SK-N-SH (cell line): Measurements from ENCODE around the gene ZNF335. TPM values are rescaled to one million over a fixed set of nuclear protein-coding genes. Genes with fewer than 3 reads are reported as not detected.

ENCODE experiments used
- CTCF ChIA-PET: fragments of 300-600, 350-600 bp; formaldehyde crosslinking; extraction: SDS; loops from one replicate; lab custom pipeline; 2021; lab: Yijun Ruan, JAX
- POLR2A ChIA-PET: fragments of 350-600 bp; sonication (Branson Sonifier 250); formaldehyde crosslinking; extraction: SDS; loops from one replicate; lab custom pipeline; 2020; ENCODE audit warnings: antibody characterized with exemption, inconsistent platforms; lab: Yijun Ruan, JAX
- DNase-seq: peaks from one replicate; pipeline ENCODE4 v3.0.0; 2012
- H2AFZ ChIP-seq: fragments of 200-600 bp; sonication (generic); 2 replicates; pipeline ENCODE4 v1.8.1; 2016; ENCODE audit warnings: antibody characterized with exemption, mild to moderate bottlenecking, low read depth
- H3F3A ChIP-seq: fragments of 200-600 bp; sonication (generic); replicated peaks from 2 replicates; pipeline ENCODE3; 2016; ENCODE audit warnings: antibody characterized with exemption, mild to moderate bottlenecking; ENCODE audit not compliant: insufficient read depth
- H3K27ac ChIP-seq, 2 experiments: fragments of 200-500 bp in 1 of 2; fragments of 200-600 bp in 1 of 2; sonication (Bioruptor generic) in 1 of 2; sonication (generic), shearing (Covaris generic) in 1 of 2; 2 replicates each; pipeline versions ENCODE4 v1.5.1 to v1.6.1; 2014 to 2016; ENCODE audit warnings: low read depth in 2 of 2, inconsistent platforms in 1 of 2, low read length in 1 of 2, mild to moderate bottlenecking in 1 of 2, mixed read lengths in 1 of 2
- H3K27me3 ChIP-seq: fragments of 200-600 bp; sonication (generic), shearing (Covaris generic); 2 replicates; pipeline ENCODE4 v1.6.1; 2016; ENCODE audit warnings: mixed run types; ENCODE audit not compliant: insufficient read depth
- H3K36me3 ChIP-seq, 2 experiments: fragments of 200-500 bp in 1 of 2; fragments of 200-600 bp in 1 of 2; sonication (Bioruptor generic) in 1 of 2; sonication (generic) in 1 of 2; replicated peaks in 1 of 2; 2 replicates each; pipeline versions ENCODE3 to v1.5.1; 2014 to 2016; ENCODE audit warnings: low read length in 1 of 2, mild to moderate bottlenecking in 1 of 2; ENCODE audit not compliant: insufficient read depth in 2 of 2, control insufficient read depth in 1 of 2
- H3K4me1 ChIP-seq, 2 experiments: fragments of 200-500 bp in 1 of 2; fragments of 200-600 bp in 1 of 2; sonication (Bioruptor generic) in 1 of 2; sonication (generic), shearing (Covaris generic) in 1 of 2; 2 replicates each; pipeline versions ENCODE4 v1.5.1 to v1.6.1; 2014 to 2016; ENCODE audit warnings: low read depth in 1 of 2, low read length in 1 of 2, mixed run types in 1 of 2; ENCODE audit not compliant: insufficient read depth in 2 of 2, control insufficient read depth in 1 of 2
- H3K4me2 ChIP-seq: fragments of 200-600 bp; sonication (generic), shearing (Covaris generic); 2 replicates; pipeline ENCODE4 v1.6.1; 2017; ENCODE audit warnings: mixed run types
- H3K4me3 ChIP-seq, 2 experiments: fragments of 200-500 bp in 1 of 2; fragments of 200-600 bp in 1 of 2; sonication (Bioruptor generic) in 1 of 2; sonication (generic), shearing (Covaris generic) in 1 of 2; 2 replicates each; pipeline versions ENCODE4 v1.5.1 to v1.8.1; 2014 to 2016; ENCODE audit warnings: low read depth in 2 of 2, inconsistent platforms in 1 of 2, low read length in 1 of 2, mild to moderate bottlenecking in 1 of 2, mixed read lengths in 1 of 2, moderate library complexity in 1 of 2
- H3K79me2 ChIP-seq: fragments of 200-600 bp; sonication (generic); 2 replicates; pipeline ENCODE4 v1.8.1; 2017; ENCODE audit warnings: mild to moderate bottlenecking; ENCODE audit not compliant: insufficient read depth
- H3K9ac ChIP-seq: fragments of 200-600 bp; sonication (generic); 2 replicates; pipeline ENCODE4 v1.6.1; 2017; ENCODE audit warnings: mixed run types
- H3K9me2 ChIP-seq: fragments of 200-600 bp; sonication (generic); 2 replicates; pipeline ENCODE4 v1.6.1; 2017; ENCODE audit warnings: mixed run types
- H3K9me3 ChIP-seq: fragments of 200-600 bp; sonication (generic); 2 replicates; pipeline ENCODE4 v1.6.1; 2017; ENCODE audit warnings: mixed run types, mild to moderate bottlenecking, moderate library complexity
- H4K20me1 ChIP-seq: fragments of 200-600 bp; sonication (generic); 2 replicates; pipeline ENCODE4 v1.6.1; 2017; ENCODE audit warnings: mild to moderate bottlenecking, mixed run types; ENCODE audit not compliant: insufficient read depth
- EP300 ChIP-seq, 2 experiments: IDR thresholded peaks; 2 replicates each; pipeline versions ENCODE4 v1.4.0 to v1.6.1; 2012; ENCODE audit warnings: borderline replicate concordance in 1 of 2, low read depth in 1 of 2, low read length in 1 of 2
- EZH2phosphoT487 ChIP-seq: fragments of 200-600 bp; sonication (generic); IDR thresholded peaks from 2 replicates; pipeline ENCODE4 v1.6.1; 2017; ENCODE audit warnings: low read depth, mixed run types, mild to moderate bottlenecking, antibody characterized with exemption, moderate library complexity, borderline replicate concordance
- FOXJ3 ChIP-seq: sonication (generic); formaldehyde crosslinking; IDR thresholded peaks from 2 replicates; pipeline ENCODE4 v1.5.1; 2020; ENCODE audit warnings: mild to moderate bottlenecking, missing genetic modification reagents
- RCOR1 ChIP-seq: fragments of 150-350 bp; IDR thresholded peaks from 2 replicates; pipeline ENCODE4 v1.6.1; 2017; ENCODE audit warnings: antibody characterized with exemption, low read length
- REST ChIP-seq: IDR thresholded peaks from 2 replicates; pipeline ENCODE4 v1.6.1; 2012; ENCODE audit warnings: mild to moderate bottlenecking, low read depth, low read length, moderate library complexity
- SIN3A ChIP-seq: IDR thresholded peaks from 2 replicates; pipeline ENCODE4 v1.6.1; 2012; ENCODE audit warnings: low read depth, mild to moderate bottlenecking, low read length, moderate library complexity, borderline replicate concordance
- USF1 ChIP-seq: IDR thresholded peaks from 2 replicates; pipeline ENCODE4 v1.4.0; 2012; ENCODE audit warnings: low read depth, borderline replicate concordance
- YY1 ChIP-seq: IDR thresholded peaks from 2 replicates; pipeline ENCODE4 v1.4.0; 2012; ENCODE audit warnings: low read depth, mild to moderate bottlenecking
- WGBS: methylation state at CpG from one replicate; pipeline ENCODE4 v1.1.6; 2017; ENCODE audit warnings: low lambda C conversion rate; 5-methylcytosine and 5-hydroxymethylcytosine counted together
- polyA plus RNA-seq, 3 experiments: library from polyadenylated mRNA; depleted of rRNA; stranded (reverse); fragments of >200 nt; gene quantifications; 2 replicates each; pipeline ENCODE4 v1.2.3, GENCODE V29; 2012
- TF ChIP-seq, protein P1 (sequence below): fragments of 200-600 bp; sonication (generic); IDR thresholded peaks from 2 replicates; pipeline ENCODE4 v1.6.1; 2017; ENCODE audit warnings: antibody characterized with exemption, mild to moderate bottlenecking, moderate library complexity
- TF ChIP-seq, protein P2 (sequence below): IDR thresholded peaks from 2 replicates; pipeline ENCODE4 v1.4.0; 2012; ENCODE audit warnings: low read depth, borderline replicate concordance

Gene ZNF335
- polyA plus RNA-seq, 1 of the 3 experiments (the other 2 are of a cell fraction), result 11.7 TPM

GRCh38 chr20:45918182-45918737 is 53.7 kb downstream of the ZNF335 start:
- no peaks in the 10 kb centered on the region for H3K27me3 ChIP-seq
- WGBS, result 92% methylated on average over 5 of the region's 5 CpGs
- no peak for DNase-seq
- ChIA-PET POLR2A (interaction anchor here (3.3 kb wide), 2 partner anchors 12 to 16 kb away, joined by 19 to 34 read pairs; partner anchors contain the start of gene PCIF1), CTCF (interaction anchor here (0.8 to 2.6 kb wide), 3 partner anchors 15 to 51 kb away, joined by 3 to 8 read pairs (median 7); no protein-coding TSS in a partner anchor)
- H4K20me1 ChIP-seq, result no peaks in the 10 kb centered on the region
- H3K79me2 ChIP-seq, result no peaks in the 10 kb centered on the region
- no peak overlapping the region for H3K9ac ChIP-seq
- H2AFZ ChIP-seq, result peak overlapping the region; percentile 56; the same call in 1 of the 2 replicates
- peaks cover 0 to 12% of the 10 kb centered on the region in 2 experiments; a peak in 1 of 4 replicates for H3K4me1 ChIP-seq
- no peak for TF ChIP-seq EZH2phosphoT487
- TF ChIP-seq, protein P1, sequence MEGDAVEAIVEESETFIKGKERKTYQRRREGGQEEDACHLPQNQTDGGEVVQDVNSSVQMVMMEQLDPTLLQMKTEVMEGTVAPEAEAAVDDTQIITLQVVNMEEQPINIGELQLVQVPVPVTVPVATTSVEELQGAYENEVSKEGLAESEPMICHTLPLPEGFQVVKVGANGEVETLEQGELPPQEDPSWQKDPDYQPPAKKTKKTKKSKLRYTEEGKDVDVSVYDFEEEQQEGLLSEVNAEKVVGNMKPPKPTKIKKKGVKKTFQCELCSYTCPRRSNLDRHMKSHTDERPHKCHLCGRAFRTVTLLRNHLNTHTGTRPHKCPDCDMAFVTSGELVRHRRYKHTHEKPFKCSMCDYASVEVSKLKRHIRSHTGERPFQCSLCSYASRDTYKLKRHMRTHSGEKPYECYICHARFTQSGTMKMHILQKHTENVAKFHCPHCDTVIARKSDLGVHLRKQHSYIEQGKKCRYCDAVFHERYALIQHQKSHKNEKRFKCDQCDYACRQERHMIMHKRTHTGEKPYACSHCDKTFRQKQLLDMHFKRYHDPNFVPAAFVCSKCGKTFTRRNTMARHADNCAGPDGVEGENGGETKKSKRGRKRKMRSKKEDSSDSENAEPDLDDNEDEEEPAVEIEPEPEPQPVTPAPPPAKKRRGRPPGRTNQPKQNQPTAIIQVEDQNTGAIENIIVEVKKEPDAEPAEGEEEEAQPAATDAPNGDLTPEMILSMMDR, result no peak
- TF ChIP-seq SIN3A, result no peak
- no peak for TF ChIP-seq EP300 (IDR thresholded peaks at IDR 0.05; ENCODE audit: borderline replicate concordance in 1 of 2, low read depth in 1 of 2, low read length in 1 of 2)
- TF ChIP-seq USF1, result no peak
- TF ChIP-seq, protein P2, sequence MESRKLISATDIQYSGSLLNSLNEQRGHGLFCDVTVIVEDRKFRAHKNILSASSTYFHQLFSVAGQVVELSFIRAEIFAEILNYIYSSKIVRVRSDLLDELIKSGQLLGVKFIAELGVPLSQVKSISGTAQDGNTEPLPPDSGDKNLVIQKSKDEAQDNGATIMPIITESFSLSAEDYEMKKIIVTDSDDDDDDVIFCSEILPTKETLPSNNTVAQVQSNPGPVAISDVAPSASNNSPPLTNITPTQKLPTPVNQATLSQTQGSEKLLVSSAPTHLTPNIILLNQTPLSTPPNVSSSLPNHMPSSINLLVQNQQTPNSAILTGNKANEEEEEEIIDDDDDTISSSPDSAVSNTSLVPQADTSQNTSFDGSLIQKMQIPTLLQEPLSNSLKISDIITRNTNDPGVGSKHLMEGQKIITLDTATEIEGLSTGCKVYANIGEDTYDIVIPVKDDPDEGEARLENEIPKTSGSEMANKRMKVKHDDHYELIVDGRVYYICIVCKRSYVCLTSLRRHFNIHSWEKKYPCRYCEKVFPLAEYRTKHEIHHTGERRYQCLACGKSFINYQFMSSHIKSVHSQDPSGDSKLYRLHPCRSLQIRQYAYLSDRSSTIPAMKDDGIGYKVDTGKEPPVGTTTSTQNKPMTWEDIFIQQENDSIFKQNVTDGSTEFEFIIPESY, result no peak
- no peak for TF ChIP-seq RCOR1
- no peak for TF ChIP-seq YY1
- TF ChIP-seq FOXJ3 (CRISPR knock-in tag), result no peak
- no peak for TF ChIP-seq REST
- no peak overlapping the region for H3K4me3 ChIP-seq
- no peaks in the 10 kb centered on the region for H3K9me2 ChIP-seq
- no peak overlapping the region for H3K4me2 ChIP-seq
- H3F3A ChIP-seq, result peaks cover 5% of the 10 kb centered on the region
- H3K27ac ChIP-seq, result no peak overlapping the region
- no peaks in the 10 kb centered on the region for H3K9me3 ChIP-seq
- no peaks in the 10 kb centered on the region for H3K36me3 ChIP-seq
